NCI-H2227 (cell line): Measurements from ENCODE around the gene BANK1.

Experiments
- DNase-seq: peaks from one replicate; lab custom pipeline; 2025; ENCODE audit not compliant: unreplicated experiment; lab: John Stamatoyannopoulos, UW

BANK1 gene

DNA sequence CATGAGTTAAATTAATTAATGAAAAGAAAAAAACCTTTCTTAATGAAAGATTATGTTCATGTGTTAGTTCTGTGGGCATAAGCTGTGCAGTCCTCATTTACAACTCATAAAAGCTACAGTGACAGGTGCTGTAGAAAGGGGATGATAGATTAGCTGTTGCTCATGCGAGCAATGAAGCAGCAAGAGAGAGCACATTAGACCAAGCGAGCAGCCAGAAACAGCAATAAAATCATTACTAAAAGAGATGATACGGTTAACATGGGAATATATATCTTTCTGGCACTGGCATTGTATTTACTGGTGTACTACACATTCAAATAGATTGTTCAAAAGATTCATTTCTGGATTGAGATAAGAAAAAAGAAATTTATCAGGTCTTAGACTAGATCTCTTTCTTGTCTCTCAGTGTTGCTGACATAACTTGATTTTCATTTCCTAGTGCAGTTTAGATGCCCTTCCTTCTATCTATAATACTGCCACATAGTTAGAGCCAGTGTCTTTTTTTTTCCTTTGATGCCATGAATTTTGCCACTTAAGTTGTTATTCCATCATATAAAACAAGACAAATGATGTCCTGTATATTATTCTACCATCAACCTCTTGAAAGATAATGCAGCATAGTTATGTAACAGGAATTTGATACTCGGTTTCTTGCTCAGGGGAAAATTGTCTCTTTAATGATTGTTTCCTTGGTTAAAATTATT is 164.6 kb downstream of the BANK1 start:
- DNase-seq = no peak

DNA sequence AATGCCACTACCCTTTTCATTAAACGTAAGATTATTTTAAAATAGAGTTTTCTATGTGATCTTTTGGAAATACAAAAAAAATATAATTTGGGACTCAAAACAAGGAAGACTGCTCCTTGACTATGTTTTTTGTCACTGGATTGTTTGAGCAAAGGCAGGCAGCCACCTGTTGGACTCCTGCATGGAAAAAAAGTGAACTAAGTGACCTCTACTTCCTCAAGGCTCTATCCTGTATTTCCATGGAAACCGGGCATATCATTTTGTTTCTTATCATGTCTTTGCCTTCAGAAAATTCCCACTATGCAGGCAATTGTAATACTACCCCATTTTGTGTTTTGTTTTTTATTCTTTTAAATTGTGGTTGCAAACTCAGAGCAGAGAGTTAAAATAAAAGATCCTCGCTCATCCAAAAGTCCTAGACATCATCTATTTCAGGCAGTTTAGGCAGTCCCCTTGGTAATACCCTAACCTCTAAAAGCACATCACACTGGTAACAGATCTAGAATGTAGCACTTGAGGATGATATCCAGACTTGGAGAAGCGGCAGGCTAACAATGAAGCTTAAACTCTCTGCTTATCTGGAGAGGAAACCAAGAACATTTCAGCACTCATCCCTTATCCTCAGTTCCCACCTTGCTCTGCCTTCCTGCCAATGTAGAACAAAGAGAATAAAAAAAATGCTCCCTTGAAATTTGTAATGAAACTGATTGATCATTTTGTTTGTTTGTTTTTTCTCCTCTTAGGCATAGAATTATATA is 165.7 kb downstream of the BANK1 start:
- DNase-seq = no peak

DNA sequence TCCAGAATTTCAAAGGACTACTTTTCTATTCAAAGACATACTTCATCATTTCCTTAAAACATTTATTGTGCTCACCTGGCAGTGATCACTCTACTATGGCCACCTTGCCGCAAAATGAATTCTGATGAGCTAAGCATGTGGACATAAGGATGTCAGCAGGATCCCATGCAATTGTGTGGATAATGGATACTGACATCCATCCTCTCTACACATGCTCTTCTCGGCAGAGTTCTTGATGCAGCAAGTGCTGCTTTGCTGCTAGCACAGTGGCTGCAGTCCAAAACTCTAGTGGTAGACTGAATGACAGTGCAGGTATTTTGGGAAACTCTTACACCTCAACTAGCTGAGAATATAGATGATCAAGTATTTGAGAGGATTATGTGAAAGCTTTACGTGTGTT is 168.0 kb downstream of the BANK1 start:
- DNase-seq = no peak

DNA sequence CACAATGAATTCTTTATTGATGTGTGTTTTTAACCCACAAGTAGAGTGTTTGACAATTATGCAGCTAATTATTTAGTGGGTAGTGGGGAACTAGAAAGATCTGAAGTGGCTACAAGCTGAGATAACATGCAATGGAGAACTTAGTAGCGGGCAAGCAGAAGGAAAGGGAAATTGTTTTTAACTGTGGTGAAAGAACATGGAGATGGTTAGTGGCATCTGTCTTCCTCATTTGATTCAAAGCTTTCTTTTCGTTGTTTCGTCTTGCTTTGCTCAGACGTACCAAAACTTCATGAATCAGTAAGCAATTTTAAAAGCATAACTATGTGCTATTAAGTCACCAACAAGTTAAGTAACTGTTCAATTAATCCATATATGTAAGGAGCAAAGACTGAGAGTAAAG is 169.9 kb downstream of the BANK1 start:
- DNase-seq = no peak

DNA sequence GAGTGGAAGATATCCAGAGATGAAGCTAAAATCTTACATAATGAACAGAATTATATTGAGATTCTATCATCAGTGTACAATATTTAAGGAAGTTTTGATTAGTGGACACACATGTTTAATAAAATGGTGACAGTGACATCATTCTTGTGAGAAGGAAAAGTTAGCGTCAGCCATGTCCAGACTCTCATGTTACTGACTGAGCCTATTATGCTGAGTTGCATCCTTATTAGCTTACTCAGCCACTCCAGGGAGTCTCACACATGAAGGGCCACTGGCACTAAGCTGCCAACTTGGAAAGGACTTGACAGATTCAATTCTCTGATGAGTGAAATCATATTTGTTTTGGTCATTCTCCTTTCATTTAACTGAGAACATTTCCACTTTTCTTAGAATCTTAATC is 170.6 kb downstream of the BANK1 start:
- no peak for DNase-seq

DNA sequence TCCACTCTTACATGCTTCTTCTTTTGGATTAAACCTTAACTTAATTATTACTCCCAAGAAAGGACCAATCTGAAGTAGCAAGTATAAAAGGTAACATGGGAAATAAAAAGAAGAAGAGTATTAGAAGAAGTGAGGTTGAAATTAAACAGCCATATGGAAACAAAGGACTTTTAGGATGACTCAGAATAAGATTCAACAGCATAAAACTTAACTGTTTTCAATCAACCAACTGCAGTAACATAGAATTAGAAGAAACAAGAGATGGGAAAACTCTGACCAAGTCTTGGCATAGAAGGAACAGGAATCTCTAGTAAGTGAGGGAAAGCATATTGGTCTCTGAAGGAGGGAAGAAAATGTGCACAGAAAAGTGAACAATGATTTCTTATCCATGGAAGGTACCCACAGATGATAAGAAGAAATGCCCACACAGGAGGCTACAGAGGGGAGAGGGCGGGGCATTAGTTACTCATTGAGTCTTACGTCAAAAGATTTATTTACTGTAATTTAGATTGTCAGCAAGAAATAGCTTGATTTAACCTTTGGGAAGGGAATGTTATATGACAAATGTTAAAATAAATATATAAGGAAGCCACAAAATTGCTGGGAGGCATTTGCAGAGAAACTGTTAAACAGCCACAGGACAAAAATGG is 177.3 kb downstream of the BANK1 start:
- no peak for DNase-seq

DNA sequence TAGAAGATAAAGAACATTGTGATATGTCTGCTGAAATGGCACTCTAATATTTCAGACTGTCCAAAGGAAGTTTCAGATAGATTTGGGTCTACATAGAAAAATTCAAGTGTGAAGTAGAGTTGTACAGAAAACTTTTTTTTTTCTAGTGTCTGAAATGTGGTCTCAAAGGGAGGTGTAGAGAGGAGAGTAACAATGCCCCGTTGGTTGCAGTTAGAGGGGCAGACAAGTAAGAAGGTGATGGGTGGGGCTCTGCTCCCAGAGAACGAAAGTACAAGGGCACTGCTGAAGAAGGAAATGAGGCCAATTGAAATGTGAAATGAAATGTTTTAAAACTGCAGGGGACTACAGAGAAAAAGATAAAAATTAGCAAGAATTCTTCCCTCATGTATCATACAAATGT is 177.8 kb downstream of the BANK1 start:
- no peak for DNase-seq

DNA sequence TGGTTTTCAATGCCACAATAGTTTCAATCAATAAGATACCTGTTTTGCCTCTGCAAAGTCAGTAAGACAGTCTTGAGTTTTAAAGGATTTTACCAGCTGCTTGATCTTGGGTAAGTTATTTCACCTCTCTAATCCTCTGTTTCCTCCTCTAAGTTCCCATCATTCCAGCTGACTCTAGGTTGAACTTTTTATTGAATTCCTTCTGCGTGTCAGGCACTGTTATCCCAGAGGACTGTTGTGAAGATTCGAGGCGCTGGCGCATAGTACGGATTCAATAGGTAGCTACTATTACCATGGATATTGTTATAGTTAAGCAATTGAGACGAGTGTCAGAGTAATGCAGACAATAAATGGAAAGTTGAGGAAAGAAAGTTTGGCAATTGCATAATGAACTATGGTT is 179.4 kb downstream of the BANK1 start:
- no peak for DNase-seq

DNA sequence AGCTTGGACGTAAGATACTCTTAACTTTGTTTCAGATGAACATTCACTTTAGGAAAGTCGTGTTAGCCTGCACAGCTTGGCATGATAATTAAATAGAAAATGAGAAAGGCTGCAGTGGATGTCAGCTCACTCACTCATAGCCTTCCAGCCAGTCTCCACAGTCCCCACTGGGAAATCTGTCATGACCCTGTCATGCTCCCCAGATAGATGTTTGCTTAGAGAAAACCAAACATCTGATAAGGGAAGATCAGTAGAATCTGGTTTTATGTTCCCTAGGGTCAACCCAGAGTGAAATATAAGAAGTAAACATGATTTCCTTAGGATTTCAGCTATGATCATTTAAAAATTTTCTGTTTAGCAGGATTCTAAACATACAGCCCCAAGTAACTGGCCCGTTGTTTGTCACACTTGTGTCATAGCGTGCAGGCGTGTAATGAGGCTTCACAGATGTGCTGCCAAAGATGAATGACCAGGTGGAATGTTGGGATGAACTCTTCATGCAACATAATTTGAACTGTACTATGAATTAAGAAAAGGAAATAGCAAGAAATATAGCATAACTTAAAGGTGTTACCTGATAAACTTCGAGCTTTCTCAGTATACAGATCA is 180.1 kb downstream of the BANK1 start:
- DNase-seq = no peak

DNA sequence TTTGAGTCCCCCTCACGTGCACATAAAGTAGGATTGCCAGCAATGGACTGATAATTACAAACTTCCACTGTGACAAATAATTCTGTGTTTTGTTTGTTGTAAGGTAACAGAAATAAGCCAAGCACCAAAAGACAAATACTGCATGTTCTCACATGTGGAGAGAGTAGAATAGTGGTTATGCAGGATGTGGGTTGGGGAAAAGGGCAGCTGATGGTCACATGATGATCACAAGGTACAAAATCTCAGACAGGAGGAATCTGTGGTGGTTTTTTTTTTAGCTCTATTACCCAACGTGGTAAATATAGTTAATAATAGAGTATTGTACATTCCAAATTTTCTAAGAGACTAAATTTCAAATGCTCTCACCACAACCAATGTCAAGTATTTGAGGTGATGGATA is 182.3 kb downstream of the BANK1 start:
- DNase-seq = no peak

DNA sequence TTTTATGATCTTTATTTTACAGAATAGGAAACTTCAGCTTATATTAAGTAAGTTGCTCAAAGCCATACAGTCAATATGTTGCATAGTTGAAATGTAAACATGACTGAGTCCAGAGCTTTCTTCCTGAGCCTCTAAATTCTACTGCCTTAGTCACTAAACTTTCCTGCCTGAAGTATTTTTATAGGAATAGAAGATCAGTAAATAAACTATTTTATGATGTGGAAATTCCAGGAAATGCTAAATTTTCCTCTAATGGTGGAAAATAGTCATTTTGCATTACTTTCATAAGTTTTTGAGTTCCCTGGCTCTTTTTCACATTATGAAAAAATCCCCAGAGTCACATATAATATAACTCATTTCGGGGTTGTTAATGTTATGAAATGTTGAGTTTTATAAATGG is 182.8 kb downstream of the BANK1 start:
- DNase-seq = no peak

DNA sequence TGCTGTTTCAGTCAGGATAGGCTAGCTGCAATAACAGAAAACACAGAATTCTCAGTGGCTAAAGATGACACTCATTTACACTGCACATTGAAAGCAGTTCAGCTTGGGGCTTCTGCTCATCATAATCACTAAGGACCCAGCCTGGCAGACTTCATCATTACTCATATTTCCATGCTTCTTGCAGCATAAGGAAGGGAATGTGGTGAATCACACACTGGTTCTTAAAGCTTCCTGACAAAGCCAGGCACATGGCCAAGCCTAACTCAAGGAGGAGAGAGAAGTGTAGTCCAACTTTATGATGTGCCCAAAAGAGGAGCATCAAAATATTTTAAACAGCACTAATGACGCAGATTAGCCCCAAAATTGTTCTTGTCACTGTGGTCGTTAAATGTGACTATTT is 186.5 kb downstream of the BANK1 start:
- DNase-seq = no peak

DNA sequence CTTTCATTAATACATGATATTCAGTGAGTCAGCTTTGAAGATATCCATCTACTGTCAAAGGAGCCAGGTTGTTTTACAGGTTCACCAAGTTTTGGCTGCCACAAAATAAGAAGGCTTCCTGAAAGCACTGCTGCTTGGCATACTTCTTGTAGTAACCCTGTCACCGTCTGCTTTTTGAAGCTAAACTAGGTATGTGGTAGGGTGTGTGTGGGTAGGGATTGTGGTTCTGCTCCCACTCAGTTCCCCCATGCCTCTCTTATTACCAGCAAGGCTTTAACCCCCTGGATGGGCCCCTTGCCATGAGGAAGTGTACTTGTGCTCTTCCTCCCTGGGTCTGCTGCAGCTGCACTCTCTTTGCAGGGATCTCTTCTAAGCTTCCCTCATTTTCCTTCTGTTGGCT is 191.2 kb downstream of the BANK1 start:
- DNase-seq = no peak

DNA sequence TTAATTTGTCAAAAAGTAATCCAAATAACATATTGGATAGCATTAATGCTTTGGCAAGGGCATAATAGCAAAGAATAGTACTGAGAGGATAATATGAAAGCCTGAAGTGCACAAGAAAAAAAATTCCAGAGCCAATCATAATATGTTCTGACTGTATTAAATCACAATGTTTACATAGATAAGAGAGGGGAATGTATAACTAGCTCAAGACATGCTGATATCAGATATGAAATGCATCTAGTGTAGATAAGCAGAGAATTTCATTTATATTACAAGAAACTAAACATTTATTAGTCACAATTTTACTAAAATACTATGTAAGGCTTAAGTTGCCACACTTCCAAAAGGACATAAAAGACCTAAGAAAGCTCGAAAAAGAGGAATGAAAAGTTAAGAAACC is 193.3 kb downstream of the BANK1 start:
- DNase-seq = no peak

DNA sequence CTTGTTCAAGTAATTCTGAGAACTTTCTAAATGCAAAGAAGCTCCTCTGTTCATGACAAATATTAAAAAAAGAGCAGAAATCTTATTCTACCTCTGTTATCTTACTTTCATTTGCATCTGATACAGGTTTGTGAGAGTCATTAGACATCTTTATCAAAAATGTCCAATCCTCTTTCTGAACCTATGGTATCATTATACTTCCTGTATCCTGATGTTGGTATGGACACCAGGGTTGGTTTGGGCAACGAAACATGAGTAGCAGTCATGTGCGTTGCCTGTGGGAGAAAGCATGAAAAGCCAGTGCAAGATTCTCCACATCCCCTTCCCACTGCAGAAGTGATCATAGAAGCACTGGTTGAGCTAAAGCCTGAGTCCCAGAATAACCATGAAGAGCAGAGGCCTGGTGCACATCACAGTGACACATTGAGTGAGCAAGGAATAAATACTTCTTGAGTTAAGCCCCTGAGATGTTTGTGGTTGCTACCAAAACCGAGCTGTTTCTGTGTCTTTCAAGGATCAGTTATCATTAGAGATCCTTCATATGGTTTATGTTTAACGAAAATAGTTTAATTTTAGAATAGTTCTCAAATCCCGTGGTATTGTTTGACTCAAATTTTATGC is 197.2 kb downstream of the BANK1 start:
- no peak for DNase-seq

DNA sequence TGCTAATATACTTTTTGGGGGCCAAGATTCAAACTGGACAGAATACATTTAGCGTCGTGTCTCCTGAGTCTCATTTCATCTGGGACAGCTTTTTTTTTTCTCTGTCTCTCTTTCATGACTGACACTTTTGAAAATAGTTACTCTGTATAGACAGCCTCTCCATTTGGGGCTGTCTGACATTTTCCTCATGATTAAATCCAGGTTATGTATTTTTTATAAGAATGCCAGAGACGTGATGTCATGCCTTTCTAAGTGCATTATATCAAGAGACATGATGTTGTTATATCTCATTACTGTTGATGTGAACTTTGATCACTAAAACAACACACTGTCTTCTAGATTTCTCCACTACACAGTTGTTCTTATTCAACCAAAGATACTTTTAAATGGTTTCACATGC is 199.0 kb downstream of the BANK1 start:
- DNase-seq = no peak

DNA sequence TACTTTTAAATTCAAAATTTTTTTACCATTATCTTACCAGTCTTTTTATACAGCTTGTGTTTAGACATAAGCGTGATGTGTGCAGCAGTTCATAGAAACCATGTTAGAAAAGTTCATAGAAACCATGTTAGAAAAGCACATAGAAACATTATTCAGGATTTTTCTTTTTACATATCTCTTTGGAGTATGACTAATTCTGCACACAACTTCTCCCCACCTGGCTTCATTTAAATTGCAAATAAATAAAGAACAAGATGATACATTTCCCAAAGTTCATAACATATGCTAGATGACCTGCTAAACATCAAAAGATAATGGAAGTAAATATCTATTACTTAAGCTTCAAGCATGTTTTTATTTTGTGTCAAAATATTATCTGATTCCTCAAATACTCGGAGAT is 201.9 kb downstream of the BANK1 start:
- no peak for DNase-seq

DNA sequence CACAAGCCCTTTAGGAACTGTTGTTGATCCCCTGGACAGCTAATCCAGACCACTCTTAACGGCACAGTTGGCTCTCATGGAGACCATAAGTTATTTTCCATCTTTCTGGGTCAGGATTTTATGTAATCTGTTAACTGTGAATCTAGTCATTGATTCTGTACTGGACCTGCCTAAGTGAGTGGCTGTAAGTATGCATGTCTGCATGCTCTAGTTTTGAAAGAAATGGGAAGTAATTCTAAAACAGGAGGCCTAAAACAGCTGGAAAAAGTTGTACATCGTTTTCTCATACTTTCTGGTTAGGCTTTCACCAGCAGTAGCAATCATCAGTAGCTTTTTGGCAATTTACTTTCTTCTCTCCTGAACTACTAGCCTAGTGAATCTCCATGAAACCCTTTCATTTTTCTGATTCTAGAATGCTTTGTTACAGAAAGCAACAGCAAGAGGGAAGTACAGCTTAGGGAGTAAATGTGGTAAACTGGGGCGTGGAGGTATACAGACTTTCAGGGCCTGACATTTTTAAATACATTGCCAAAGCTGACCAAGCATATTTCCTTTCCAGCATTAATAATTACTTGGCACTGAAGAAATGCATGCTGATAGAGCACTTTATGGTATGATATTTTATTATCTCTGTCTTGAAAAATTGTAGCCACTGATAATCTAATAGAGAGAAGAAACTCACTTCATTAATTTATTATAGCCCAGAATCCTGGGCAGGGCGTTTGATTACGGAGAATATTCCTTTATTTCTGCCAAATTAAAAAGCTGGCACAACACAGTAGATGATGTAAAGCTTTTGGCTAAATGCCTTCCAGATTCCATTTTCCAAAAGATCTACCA is 202.7 kb downstream of the BANK1 start:
- no peak for DNase-seq

DNA sequence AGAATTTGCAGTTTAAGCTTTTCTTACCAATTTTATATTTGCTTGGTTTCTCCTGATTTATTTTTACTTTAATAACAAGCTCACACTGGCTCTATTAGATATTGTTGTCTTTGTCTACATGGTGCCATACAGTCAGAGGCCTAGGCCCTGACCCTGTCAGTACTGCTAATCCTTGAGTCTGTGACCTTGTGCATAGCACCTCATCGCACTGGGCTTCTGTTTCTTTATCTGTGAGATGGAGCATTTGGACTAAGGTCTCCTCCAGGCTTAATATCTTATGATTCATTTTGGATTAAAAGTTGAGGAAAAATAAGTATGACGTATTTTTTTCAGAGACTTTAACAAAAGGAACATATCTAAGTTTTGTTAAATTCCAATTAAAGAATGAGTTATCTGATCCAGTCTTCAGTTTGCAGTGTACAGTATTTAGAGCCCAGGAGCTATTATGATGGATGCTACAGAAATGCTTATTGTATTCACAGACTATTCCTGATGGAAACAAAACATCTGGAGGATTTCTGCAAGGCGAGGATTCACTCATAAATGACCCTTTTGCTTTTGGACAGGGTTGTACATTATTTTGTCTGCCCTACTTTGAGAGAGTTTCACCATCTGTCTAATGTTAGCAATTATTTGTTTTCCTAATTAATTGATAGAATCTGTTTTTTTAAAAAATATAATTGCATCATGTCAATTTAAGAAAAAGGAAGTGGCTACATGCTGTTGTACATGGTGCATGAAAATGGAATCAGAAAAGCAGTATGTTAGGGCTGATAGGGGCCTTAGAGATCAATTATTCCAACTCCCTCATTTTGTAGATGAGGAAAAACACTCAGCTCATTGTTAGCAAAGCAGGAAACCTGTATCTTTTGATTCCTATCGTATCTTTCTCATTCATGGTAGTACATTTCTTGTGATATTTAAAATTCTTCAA is 203.6 kb downstream of the BANK1 start:
- DNase-seq = no peak
